Pancreas (tissue), 10 donors: ENCODE data around the gene RBMS3. TPM values are rescaled to one million over a fixed set of nuclear protein-coding genes. Genes with fewer than 3 reads are reported as not detected.

ENCODE experiments used
- ATAC-seq, 4 donors: fragments of 200-7000 bp; cut with Tn5 transposase; one replicate each; pipeline versions ENCODE4 v1.8.0 to v1.9.1; 2020; ENCODE audit warnings: mild to moderate bottlenecking in 4 of 4, moderate library complexity in 4 of 4
- DNase-seq, 6 donors: peaks; one replicate each; pipeline ENCODE4 v3.0.0-alpha.2; 2020
- FAIRE-seq: peaks from 2 replicates; lab custom pipeline; 2012; peaks lifted over from hg19 to GRCh38; lab: Jason Lieb, UNC
- H3K27ac ChIP-seq, 4 donors: fragments of 200-600 bp; sonication (generic); 1 replicate in 3 of 4; 2 replicates in 1 of 4; pipeline versions ENCODE4 v1.5.0 to v1.8.0; 2020
- H3K27me3 ChIP-seq, 4 donors: fragments of 200-600 bp; one replicate each; pipeline ENCODE4 v1.8.0; 2021
- H3K36me3 ChIP-seq, 3 donors: fragments of 200-600 bp; sonication (generic) in 1 of 3; one replicate each; pipeline versions ENCODE4 v1.5.0 to v1.8.0; 2020 to 2021
- H3K4me1 ChIP-seq, 3 donors: fragments of 200-600 bp; one replicate each; pipeline ENCODE4 v1.8.0; 2021
- H3K4me3 ChIP-seq, 4 donors: fragments of 200-600 bp; sonication (generic) in 2 of 4; one replicate each; pipeline versions ENCODE4 v1.5.0 to v1.8.0; 2020 to 2021
- H3K9me3 ChIP-seq, 4 donors: fragments of 200-600 bp; one replicate each; pipeline ENCODE4 v1.8.0; 2021
- CTCF ChIP-seq, 4 donors: fragments of 200-600 bp; sonication (generic) in 3 of 4; IDR thresholded peaks; one replicate each; pipeline versions ENCODE4 v1.5.0 to v1.8.0; 2021; ENCODE audit warnings: antibody characterized with exemption in 4 of 4
- WGBS, 2 donors: extraction: QIAGEN DNeasy Blood & Tissue Kit; methylation state at CpG; one replicate each; pipeline ENCODE4 v1.1.7; 2013; 5-methylcytosine and 5-hydroxymethylcytosine counted together
- intact Hi-C, 3 donors: fragments of 100-400 bp; cut with DNase I; formaldehyde crosslinking; loops; one replicate each; pipeline versions ENCODE4 v1.11.1 to v1.14.2; 2022
- polyA plus RNA-seq, 2 donors: library from polyadenylated mRNA; stranded (reverse); fragments of 200-250 nt; gene quantifications; one replicate each; pipeline ENCODE4 v1.2.3, GENCODE V29; 2013
- total RNA-seq, 6 donors: library from RNA; stranded (reverse); fragmentation: NEBNext Ultra II Directional in 4 of 6; extraction: Animal tissue kit (Norgen Biotek cat#: 25700) in 4 of 6; gene quantifications; one replicate each; pipeline versions ENCODE4 v1.2.1 to v1.2.4, GENCODE V29; 2021 to 2023
- donor health status: healthy with polysubstance abuse.
- donor health status: DM: no; HTN: no; CAD: no; lungs with moderate emphysema.
- donor health status: DM: no; HTN: no; CAD: no.
- donor health status: control.
- donor health status: control.
- donor health status: Bipolar disorder and iron deficiency.
- donor health status: DM: yes; HTN: yes; CAD: no.
- donor health status: DM: no; HTN: no; CAD: no.
- donor health status: DM: no; HTN: no; CAD: no.
- donor health status: DM: yes; HTN: yes; CAD: no.

RBMS3 gene
- total and polyA plus RNA-seq, 8 donors = 4.0 to 10.0 (median 6.6) TPM

GRCh38 chr3:29249829-29250345, 31.0 kb upstream of the RBMS3 start:
- no peak for FAIRE-seq
- WGBS, 2 donors = 68 to 79% methylated on average over 6 of the region's 6 CpGs
- Histone ChIP-seq H3K27me3 (peaks cover 0 to 4% (median 0%) of the 10 kb centered on the region in 4 donors), H3K27ac (no peak overlapping the region), H3K4me1 (no peaks in the 10 kb centered on the region), H3K9me3 (no peaks in the 10 kb centered on the region), H3K4me3 (no peak overlapping the region), H3K36me3 (no peaks in the 10 kb centered on the region)
- no peak for ATAC-seq
- no peak for DNase-seq
- intact Hi-C loops = no loop called here
- no peak for TF ChIP-seq CTCF (IDR thresholded peaks at IDR 0.05)

GRCh38 chr3:29255854-29256696, 24.8 kb upstream of the RBMS3 start:
- Histone ChIP-seq H3K36me3 (no peaks in the 10 kb centered on the region), H3K4me3 (no peak overlapping the region), H3K4me1 (no peaks in the 10 kb centered on the region), H3K9me3 (no peaks in the 10 kb centered on the region), H3K27ac (no peak overlapping the region), H3K27me3 (peaks cover 0 to 6% (median 0%) of the 10 kb centered on the region in 4 donors)
- intact Hi-C loops = no loop called here
- no peak for TF ChIP-seq CTCF (IDR thresholded peaks at IDR 0.05)
- no peak for DNase-seq
- WGBS, 2 donors = 81 to 91% methylated on average over 5 of the region's 5 CpGs
- FAIRE-seq = no peak
- ATAC-seq = no peak

- TF ChIP-seq CTCF (IDR thresholded peaks at IDR 0.05) = no peak
- intact Hi-C loops = no loop called here
- Histone ChIP-seq H3K4me1 (no peaks in the 10 kb centered on the region), H3K27me3 (peaks cover 0 to 6% (median 0%) of the 10 kb centered on the region in 4 donors), H3K4me3 (no peak overlapping the region), H3K9me3 (no peaks in the 10 kb centered on the region), H3K36me3 (no peaks in the 10 kb centered on the region), H3K27ac (no peak overlapping the region)
- 82 to 97% methylated on average over 3 of the region's 3 CpGs for WGBS, 2 donors
- no peak for ATAC-seq
- DNase-seq = no peak
- FAIRE-seq = no peak
These were observed 22.7 kb upstream of the RBMS3 start for GRCh38 chr3:29258161-29258560.

GRCh38 chr3:29261119-29261518, 19.8 kb upstream of the RBMS3 start:
- no peaks in the 10 kb centered on the region for H3K36me3 ChIP-seq
- no peak overlapping the region for H3K4me3 ChIP-seq
- intact Hi-C loops = no loop called here
- FAIRE-seq (no peak), ATAC-seq (no peak), DNase-seq (no peak)
- 82 to 88% methylated on average over 2 of the region's 2 CpGs for WGBS, 2 donors
- TF ChIP-seq CTCF (IDR thresholded peaks at IDR 0.05) = no peak
- no peak overlapping the region for H3K27ac ChIP-seq
- peaks cover 0 to 6% (median 0%) of the 10 kb centered on the region in 4 donors for H3K27me3 ChIP-seq
- no peaks in the 10 kb centered on the region for H3K4me1 ChIP-seq
- H3K9me3 ChIP-seq = no peaks in the 10 kb centered on the region

- Histone ChIP-seq H3K9me3 (no peaks in the 10 kb centered on the region), H3K36me3 (no peaks in the 10 kb centered on the region), H3K27me3 (peaks cover 0 to 6% (median 0%) of the 10 kb centered on the region in 4 donors), H3K4me1 (no peaks in the 10 kb centered on the region), H3K4me3 (no peak overlapping the region), H3K27ac (no peak overlapping the region)
- FAIRE-seq (no peak), ATAC-seq (no peak), DNase-seq (no peak)
- WGBS, 2 donors = 72 to 76% methylated on average over 4 of the region's 4 CpGs
- intact Hi-C loops = no loop called here
- TF ChIP-seq CTCF (IDR thresholded peaks at IDR 0.05) = no peak
These were observed 17.4 kb upstream of the RBMS3 start for GRCh38 chr3:29263476-29263875.
